ENCODE results near the gene FGF11.
"Not testable (repeated sequence)": the region's sequence is repeated elsewhere in the genome, so short reads cannot be mapped to it uniquely, and the experiment has no call there.

The FGF11 gene

GRCh38 chr17:7465597-7466275 is 26.4 kb downstream of the FGF11 start:
- no peak for TF ChIP-seq CTCF (IDR thresholded peaks at IDR 0.05; ENCODE audit: extremely low read depth, missing control alignments)
- DNase-seq (ENCODE audit: low spot score) = no peak

- TF ChIP-seq CTCF (IDR thresholded peaks at IDR 0.05; ENCODE audit: extremely low read depth, missing control alignments) = no peak
Observed at GRCh38 chr17:7466318-7466638, 27.0 kb downstream of the FGF11 start.

GRCh38 chr17:7466639-7467341 is 27.5 kb downstream of the FGF11 start:
- TF ChIP-seq CTCF (IDR thresholded peaks at IDR 0.05; ENCODE audit: extremely low read depth, missing control alignments) = no peak
- DNase-seq (ENCODE audit: low spot score) = no peak

More at GRCh38 chr17:7466318-7466638, 27.0 kb downstream of the FGF11 start:
- DNase-seq (ENCODE audit: low spot score) = no peak

GRCh38 chr17:7467498-7467897 is 28.2 kb downstream of the FGF11 start:
- TF ChIP-seq CTCF (IDR thresholded peaks at IDR 0.05; ENCODE audit: extremely low read depth, missing control alignments) = no peak
- DNase-seq (ENCODE audit: low spot score) = no peak

GRCh38 chr17:7468290-7468689 is 29.0 kb downstream of the FGF11 start:
- no peak for TF ChIP-seq CTCF (IDR thresholded peaks at IDR 0.05; ENCODE audit: extremely low read depth, missing control alignments)

GRCh38 chr17:7468804-7469389 is 29.6 kb downstream of the FGF11 start:
- DNase-seq (ENCODE audit: low spot score) = no peak
- no peak for TF ChIP-seq CTCF (IDR thresholded peaks at IDR 0.05; ENCODE audit: extremely low read depth, missing control alignments)

More at GRCh38 chr17:7468290-7468689, 29.0 kb downstream of the FGF11 start:
- DNase-seq (ENCODE audit: low spot score) = no peak

- not testable (repeated sequence) for DNase-seq (ENCODE audit: low spot score)
Observed at GRCh38 chr17:7469843-7470242, 30.5 kb downstream of the FGF11 start.

- DNase-seq (ENCODE audit: low spot score) = not testable (repeated sequence)
Observed at GRCh38 chr17:7470457-7470973, 31.2 kb downstream of the FGF11 start.

All from GM20000 (cell line).